ENCODE results near the gene ERP27. TPM values are rescaled to one million over a fixed set of nuclear protein-coding genes. Genes with fewer than 3 reads are reported as not detected.
A peak's percentile ranks its signal among the peaks of the same experiment; 100 is the strongest.

Gene ERP27
- total RNA-seq, 4 donors from 2014 or later: 0.54 to 3.4 (median 0.96) TPM; not detected in 1

GRCh38 chr12:14935031-14935430, 3.3 kb downstream of the ERP27 start:
- H3K9me3 ChIP-seq: no peaks in the 10 kb centered on the region
- H3K36me3 ChIP-seq: no peaks in the 10 kb centered on the region
- WGBS, 2 donors (ENCODE audit: low coverage in 1 of 2): 60 to 73% methylated on average over 3 to 4 of the region's 4 CpGs
- ATAC-seq: no peak
- H3K4me1 ChIP-seq: peaks cover 0 to 10% (median 3%) of the 10 kb centered on the region in 3 donors
- no peaks in the 10 kb centered on the region for H3K27me3 ChIP-seq
- TF ChIP-seq POLR2A (IDR thresholded peaks at IDR 0.05) (no peak), POLR2AphosphoS5 (IDR thresholded peaks at IDR 0.05) (no peak), CTCF (IDR thresholded peaks at IDR 0.05) (no peak), EP300 (IDR thresholded peaks at IDR 0.05) (no peak)
- no peak overlapping the region for H3K27ac ChIP-seq
- H3K4me3 ChIP-seq: no peak overlapping the region

- WGBS, 2 donors (ENCODE audit: low coverage in 1 of 2): 100% methylated on average over 2 of the region's 2 CpGs
- H3K4me3 ChIP-seq: no peak overlapping the region
- no peaks in the 10 kb centered on the region for H3K27me3 ChIP-seq
- peaks cover 0 to 15% (median 3%) of the 10 kb centered on the region in 3 donors for H3K4me1 ChIP-seq
- no peak overlapping the region for H3K27ac ChIP-seq
- H3K9me3 ChIP-seq: no peaks in the 10 kb centered on the region
- H3K36me3 ChIP-seq: no peaks in the 10 kb centered on the region
- ATAC-seq: no peak
- TF ChIP-seq EP300 (IDR thresholded peaks at IDR 0.05) (no peak), POLR2AphosphoS5 (IDR thresholded peaks at IDR 0.05) (no peak), CTCF (IDR thresholded peaks at IDR 0.05) (no peak), POLR2A (IDR thresholded peaks at IDR 0.05) (no peak)
These were observed 3.8 kb downstream of the ERP27 start for GRCh38 chr12:14934511-14934910.

GRCh38 chr12:14931791-14932560, 6.4 kb downstream of the ERP27 start:
- TF ChIP-seq EP300 (IDR thresholded peaks at IDR 0.05): no peak
- no peak for TF ChIP-seq POLR2AphosphoS5 (IDR thresholded peaks at IDR 0.05)
- no peak for TF ChIP-seq POLR2A (IDR thresholded peaks at IDR 0.05)
- no peak for TF ChIP-seq CTCF (IDR thresholded peaks at IDR 0.05)
- no peak for ATAC-seq
- 95 to 97% methylated on average over 6 of the region's 7 CpGs for WGBS, 2 donors (ENCODE audit: low coverage in 1 of 2)
- no peaks in the 10 kb centered on the region for H3K27me3 ChIP-seq
- H3K4me1 ChIP-seq: peaks cover 0 to 28% (median 7%) of the 10 kb centered on the region in 3 donors
- peak overlapping the region in 2 of 4 donors; percentile 1 to 45 for H3K27ac ChIP-seq
- H3K9me3 ChIP-seq: no peaks in the 10 kb centered on the region
- no peak overlapping the region for H3K4me3 ChIP-seq
- H3K36me3 ChIP-seq: no peaks in the 10 kb centered on the region

- Histone ChIP-seq H3K9me3 (no peaks in the 10 kb centered on the region), H3K4me1 (peaks cover 0 to 28% (median 7%) of the 10 kb centered on the region in 3 donors), H3K27me3 (no peaks in the 10 kb centered on the region), H3K36me3 (no peaks in the 10 kb centered on the region), H3K4me3 (no peak overlapping the region), H3K27ac (peak overlapping the region in 2 of 4 donors; percentile 1 to 45)
- no peak for ATAC-seq
- TF ChIP-seq EP300 (IDR thresholded peaks at IDR 0.05): no peak
- no peak for TF ChIP-seq POLR2AphosphoS5 (IDR thresholded peaks at IDR 0.05)
- TF ChIP-seq CTCF (IDR thresholded peaks at IDR 0.05): no peak
- no peak for TF ChIP-seq POLR2A (IDR thresholded peaks at IDR 0.05)
- WGBS, 2 donors (ENCODE audit: low coverage in 1 of 2): 80 to 81% methylated on average over 1 to 4 of the region's 4 CpGs
These were observed 7.0 kb downstream of the ERP27 start for GRCh38 chr12:14931359-14931758.

- H3K9me3 ChIP-seq: no peaks in the 10 kb centered on the region
- no peak for TF ChIP-seq POLR2AphosphoS5 (IDR thresholded peaks at IDR 0.05)
- peak in 3 of 4 experiments; percentile 23 to 55 (median 37) for TF ChIP-seq CTCF (IDR thresholded peaks at IDR 0.05)
- TF ChIP-seq POLR2A (IDR thresholded peaks at IDR 0.05): no peak
- H3K4me1 ChIP-seq: peaks cover 0 to 28% (median 7%) of the 10 kb centered on the region in 3 donors
- H3K36me3 ChIP-seq: no peaks in the 10 kb centered on the region
- no peaks in the 10 kb centered on the region for H3K27me3 ChIP-seq
- H3K4me3 ChIP-seq: no peak overlapping the region
- H3K27ac ChIP-seq: peak overlapping the region in 1 of 4 donors; percentile 57
- ATAC-seq: peak; percentile 81
These were observed 8.0 kb downstream of the ERP27 start for GRCh38 chr12:14930299-14930698.
